Ramos (cell line): ENCODE data around the gene ZNF714.
"Not testable (repeated sequence)": the region's sequence is repeated elsewhere in the genome, so short reads cannot be mapped to it uniquely, and the experiment has no call there.

Experiments
- in situ Hi-C: fragments of 300-500 bp; cut with MboI; formaldehyde crosslinking; loops from one replicate; pipeline ENCODE4 v1.14.3; 2022; ENCODE audit warnings: low sequenced_read_pairs; ENCODE audit not compliant: unreplicated experiment

The ZNF714 gene

GRCh38 chr19:21128901-21129698, 47.1 kb downstream of the ZNF714 start:
- in situ Hi-C loops, result no loop called here

- in situ Hi-C loops, result no loop called here
Measured at GRCh38 chr19:21130097-21130775, 48.2 kb downstream of the ZNF714 start.

- in situ Hi-C loops, result no loop called here
Measured at GRCh38 chr19:21133633-21134032, 51.6 kb downstream of the ZNF714 start.

GRCh38 chr19:21134934-21135366, 52.9 kb downstream of the ZNF714 start:
- in situ Hi-C loops, result no loop called here

GRCh38 chr19:21135433-21135832, 53.4 kb downstream of the ZNF714 start:
- in situ Hi-C loops, result no loop called here

- in situ Hi-C loops, result no loop called here
Measured at GRCh38 chr19:21138130-21138529, 56.1 kb downstream of the ZNF714 start.

- in situ Hi-C loops, result not testable (repeated sequence)
Measured at GRCh38 chr19:21141006-21141405, 59.0 kb downstream of the ZNF714 start.

GRCh38 chr19:21141787-21142464, 59.9 kb downstream of the ZNF714 start, which contains the start of gene ZNF431:
TSS of gene ZNF431 (plus strand) at chr19:21142040. CDS start at chr19:21142184, 144 bp downstream.
- in situ Hi-C loops, result no loop called here

- in situ Hi-C loops, result no loop called here
Measured at GRCh38 chr19:21143428-21143827, 61.4 kb downstream of the ZNF714 start.

- in situ Hi-C loops, result no loop called here
Measured at GRCh38 chr19:21143854-21144253, 61.9 kb downstream of the ZNF714 start.

- in situ Hi-C loops, result no loop called here
Measured at GRCh38 chr19:21147540-21147939, 65.5 kb downstream of the ZNF714 start.

GRCh38 chr19:21148681-21149080, 66.7 kb downstream of the ZNF714 start:
- in situ Hi-C loops, result no loop called here

- in situ Hi-C loops, result no loop called here
Measured at GRCh38 chr19:21149877-21150276, 67.9 kb downstream of the ZNF714 start.

- in situ Hi-C loops, result no loop called here
Measured at GRCh38 chr19:21151460-21151859, 69.5 kb downstream of the ZNF714 start.

- in situ Hi-C loops, result no loop called here
Measured at GRCh38 chr19:21158523-21159135, 76.6 kb downstream of the ZNF714 start.

GRCh38 chr19:21164541-21164940, 82.5 kb downstream of the ZNF714 start:
- in situ Hi-C loops, result no loop called here

GRCh38 chr19:21166436-21166835, 84.4 kb downstream of the ZNF714 start:
- in situ Hi-C loops, result no loop called here
